Medulla oblongata (tissue), 1 donor: ENCODE measurements around the gene TWIST2.
A peak's percentile ranks its signal among the peaks of the same experiment; 100 is the strongest.

Experiments
- DNase-seq: peaks from one replicate; pipeline ENCODE4 v3.0.0-alpha.2; 2015; ENCODE audit errors: extremely low spot score

Gene TWIST2

GRCh38 chr2:238890618-238891456 lies 43.0 kb downstream of the TWIST2 start:
- DNase-seq = no peak

GRCh38 chr2:238891457-238892203 lies 43.7 kb downstream of the TWIST2 start:
- DNase-seq = no peak

GRCh38 chr2:238892204-238892500 lies 44.3 kb downstream of the TWIST2 start:
- no peak for DNase-seq

GRCh38 chr2:238892796-238893195 lies 44.9 kb downstream of the TWIST2 start:
- DNase-seq = no peak

- DNase-seq = no peak
Observed at GRCh38 chr2:238893349-238894000, 45.6 kb downstream of the TWIST2 start.

GRCh38 chr2:238894226-238894949 lies 46.5 kb downstream of the TWIST2 start:
- no peak for DNase-seq

- no peak for DNase-seq
Observed at GRCh38 chr2:238894950-238895298, 47.0 kb downstream of the TWIST2 start.

GRCh38 chr2:238895361-238895882 lies 47.5 kb downstream of the TWIST2 start:
- no peak for DNase-seq

- DNase-seq = peak; percentile 12
Observed at GRCh38 chr2:238895891-238896600, 48.2 kb downstream of the TWIST2 start.

GRCh38 chr2:238896641-238897040 lies 48.8 kb downstream of the TWIST2 start:
- DNase-seq = no peak

GRCh38 chr2:238897122-238897880 lies 49.4 kb downstream of the TWIST2 start:
- DNase-seq = no peak

GRCh38 chr2:238897911-238898311 lies 50.0 kb downstream of the TWIST2 start:
- no peak for DNase-seq

- no peak for DNase-seq
Observed at GRCh38 chr2:238898534-238899281, 50.8 kb downstream of the TWIST2 start.

- DNase-seq = no peak
Observed at GRCh38 chr2:238899386-238899785, 51.5 kb downstream of the TWIST2 start.

GRCh38 chr2:238900511-238900910 lies 52.6 kb downstream of the TWIST2 start:
- no peak for DNase-seq

- no peak for DNase-seq
Observed at GRCh38 chr2:238901461-238902057, 53.7 kb downstream of the TWIST2 start.

GRCh38 chr2:238902285-238902684 lies 54.4 kb downstream of the TWIST2 start:
- no peak for DNase-seq

- no peak for DNase-seq
Observed at GRCh38 chr2:238903141-238903540, 55.3 kb downstream of the TWIST2 start.

GRCh38 chr2:238904177-238904576 lies 56.3 kb downstream of the TWIST2 start:
- DNase-seq = no peak
